ENCODE measurements around the gene UBE2J2. TPM values are rescaled to one million over a fixed set of nuclear protein-coding genes. Genes with fewer than 3 reads are reported as not detected.
A peak's percentile ranks its signal among the peaks of the same experiment; 100 is the strongest.

The UBE2J2 gene
- total and polyA plus RNA-seq, 2 of the 13 experiments (the other 11 are each of a cell fraction or from before 2014, with no cell fraction given) = 25.4 to 29.4 TPM

DNA sequence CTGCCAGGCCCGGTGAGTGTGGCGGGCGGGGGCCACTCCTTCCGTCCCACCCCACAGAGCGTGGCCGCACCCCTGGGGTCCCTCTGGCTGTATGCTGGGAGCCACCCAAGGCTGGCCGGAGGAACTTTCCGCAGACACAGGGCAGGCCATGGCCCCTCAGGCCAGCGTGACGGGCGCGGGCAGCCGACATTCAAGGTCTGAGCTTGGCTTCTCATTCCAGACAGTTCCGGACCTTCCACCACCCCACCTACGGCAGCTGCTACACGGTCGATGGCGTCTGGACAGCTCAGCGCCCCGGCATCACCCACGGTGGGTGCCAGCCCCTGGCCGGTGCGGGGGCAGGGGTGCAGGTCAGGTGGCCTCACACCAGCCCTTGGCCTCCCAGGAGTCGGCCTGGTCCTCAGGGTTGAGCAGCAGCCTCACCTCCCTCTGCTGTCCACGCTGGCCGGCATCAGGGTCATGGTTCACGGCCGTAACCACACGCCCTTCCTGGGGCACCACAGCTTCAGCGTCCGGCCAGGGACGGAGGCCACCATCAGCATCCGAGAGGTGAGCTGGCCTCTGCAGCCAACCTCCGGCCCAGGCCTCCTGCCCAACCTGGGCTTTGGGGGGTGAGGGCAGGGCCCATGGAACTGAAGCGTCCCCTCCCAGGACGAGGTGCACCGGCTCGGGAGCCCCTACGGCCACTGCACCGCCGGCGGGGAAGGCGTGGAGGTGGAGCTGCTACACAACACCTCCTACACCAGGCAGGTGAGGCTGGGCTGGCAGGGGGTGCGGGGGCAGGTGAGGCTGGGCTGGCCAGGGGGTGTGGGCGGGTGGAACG is 13.8 kb upstream of the UBE2J2 start (continued):
- TF ChIP-seq SAP130 (CRISPR knock-in tag; IDR thresholded peaks at IDR 0.05; ENCODE audit: low read depth) (peak; percentile 73), ZNF792 (CRISPR knock-in tag; IDR thresholded peaks at IDR 0.05) (no peak), ZBTB46 (CRISPR knock-in tag; IDR thresholded peaks at IDR 0.05; ENCODE audit: borderline replicate concordance) (no peak), ZSCAN22 (CRISPR knock-in tag; IDR thresholded peaks at IDR 0.05) (no peak), ZBTB21 (CRISPR knock-in tag; IDR thresholded peaks at IDR 0.05) (no peak), MAFK (conservative IDR thresholded peaks at IDR 0.05 in 1 of 2, IDR thresholded peaks at IDR 0.05 in 1 of 2; ENCODE audit: low read length in 2 of 2) (no peak), YEATS4 (CRISPR knock-in tag; IDR thresholded peaks at IDR 0.05; ENCODE audit: borderline replicate concordance) (peak; percentile 27; the same call in 1 of the 2 replicates), ZNF33B (CRISPR knock-in tag; IDR thresholded peaks at IDR 0.05) (no peak), ZFP1 (CRISPR knock-in tag; IDR thresholded peaks at IDR 0.05) (no peak), HMGA1 (CRISPR knock-in tag; conservative IDR thresholded peaks at IDR 0.05) (no peak), TRIM24 (CRISPR knock-in tag; IDR thresholded peaks at IDR 0.05) (no peak), ZSCAN20 (CRISPR knock-in tag; IDR thresholded peaks at IDR 0.05; ENCODE audit: borderline replicate concordance) (no peak), SNAPC4 (CRISPR knock-in tag; IDR thresholded peaks at IDR 0.05) (no peak), ZNF350 (CRISPR knock-in tag; IDR thresholded peaks at IDR 0.05; ENCODE audit: borderline replicate concordance, low read depth) (no peak; the same call in 1 of the 2 replicates), TCF7 (IDR thresholded peaks at IDR 0.05; ENCODE audit: low read depth) (no peak)
- TF ChIP-seq, protein P1, sequence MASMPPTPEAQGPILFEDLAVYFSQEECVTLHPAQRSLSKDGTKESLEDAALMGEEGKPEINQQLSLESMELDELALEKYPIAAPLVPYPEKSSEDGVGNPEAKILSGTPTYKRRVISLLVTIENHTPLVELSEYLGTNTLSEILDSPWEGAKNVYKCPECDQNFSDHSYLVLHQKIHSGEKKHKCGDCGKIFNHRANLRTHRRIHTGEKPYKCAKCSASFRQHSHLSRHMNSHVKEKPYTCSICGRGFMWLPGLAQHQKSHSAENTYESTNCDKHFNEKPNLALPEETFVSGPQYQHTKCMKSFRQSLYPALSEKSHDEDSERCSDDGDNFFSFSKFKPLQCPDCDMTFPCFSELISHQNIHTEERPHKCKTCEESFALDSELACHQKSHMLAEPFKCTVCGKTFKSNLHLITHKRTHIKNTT (CRISPR knock-in tag; IDR thresholded peaks at IDR 0.05) = no peak
- TF ChIP-seq, protein P2, sequence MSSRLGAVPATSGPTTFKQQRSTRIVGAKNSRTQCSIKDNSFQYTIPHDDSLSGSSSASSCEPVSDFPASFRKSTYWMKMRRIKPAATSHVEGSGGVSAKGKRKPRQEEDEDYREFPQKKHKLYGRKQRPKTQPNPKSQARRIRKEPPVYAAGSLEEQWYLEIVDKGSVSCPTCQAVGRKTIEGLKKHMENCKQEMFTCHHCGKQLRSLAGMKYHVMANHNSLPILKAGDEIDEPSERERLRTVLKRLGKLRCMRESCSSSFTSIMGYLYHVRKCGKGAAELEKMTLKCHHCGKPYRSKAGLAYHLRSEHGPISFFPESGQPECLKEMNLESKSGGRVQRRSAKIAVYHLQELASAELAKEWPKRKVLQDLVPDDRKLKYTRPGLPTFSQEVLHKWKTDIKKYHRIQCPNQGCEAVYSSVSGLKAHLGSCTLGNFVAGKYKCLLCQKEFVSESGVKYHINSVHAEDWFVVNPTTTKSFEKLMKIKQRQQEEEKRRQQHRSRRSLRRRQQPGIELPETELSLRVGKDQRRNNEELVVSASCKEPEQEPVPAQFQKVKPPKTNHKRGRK (CRISPR knock-in tag; IDR thresholded peaks at IDR 0.05) = no peak
- TF ChIP-seq, protein P3, sequence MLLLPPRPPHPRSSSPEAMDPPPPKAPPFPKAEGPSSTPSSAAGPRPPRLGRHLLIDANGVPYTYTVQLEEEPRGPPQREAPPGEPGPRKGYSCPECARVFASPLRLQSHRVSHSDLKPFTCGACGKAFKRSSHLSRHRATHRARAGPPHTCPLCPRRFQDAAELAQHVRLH (CRISPR knock-in tag; IDR thresholded peaks at IDR 0.05; ENCODE audit: borderline replicate concordance, low read depth) = peak; percentile 33; the same call in 1 of the 2 replicates

Measured in HepG2 (cell line).